Body of pancreas (tissue), 4 donors: ENCODE measurements around the gene APOA5.

Experiments used
- CTCF ChIP-seq, 7 experiments: fragments of 450-650 bp in 4 of 7; fragments of 200-600 bp in 3 of 7; sonication (generic) in 3 of 7; IDR thresholded peaks; one replicate each; pipeline ENCODE4 v1.5.1; 2016 to 2019; ENCODE audit warnings: antibody characterized with exemption in 7 of 7
- POLR2A ChIP-seq, 3 donors: fragments of 450-650 bp; IDR thresholded peaks; one replicate each; pipeline ENCODE4 v1.6.1; 2016; ENCODE audit warnings: antibody characterized with exemption in 3 of 3, mild to moderate bottlenecking in 2 of 3

- TF ChIP-seq CTCF (IDR thresholded peaks at IDR 0.05) = no peak
- no peak for TF ChIP-seq POLR2A (IDR thresholded peaks at IDR 0.05)
These were observed 22.8 kb upstream of the APOA5 start for GRCh38 chr11:116814502-116814901.
